ENCODE data around the gene MCTP1.

Gene MCTP1

GRCh38 chr5:95114902-95115301 lies 170.0 kb downstream of the MCTP1 start:
- no peak for DNase-seq (ENCODE audit: low read depth in 2 of 2)

DNA sequence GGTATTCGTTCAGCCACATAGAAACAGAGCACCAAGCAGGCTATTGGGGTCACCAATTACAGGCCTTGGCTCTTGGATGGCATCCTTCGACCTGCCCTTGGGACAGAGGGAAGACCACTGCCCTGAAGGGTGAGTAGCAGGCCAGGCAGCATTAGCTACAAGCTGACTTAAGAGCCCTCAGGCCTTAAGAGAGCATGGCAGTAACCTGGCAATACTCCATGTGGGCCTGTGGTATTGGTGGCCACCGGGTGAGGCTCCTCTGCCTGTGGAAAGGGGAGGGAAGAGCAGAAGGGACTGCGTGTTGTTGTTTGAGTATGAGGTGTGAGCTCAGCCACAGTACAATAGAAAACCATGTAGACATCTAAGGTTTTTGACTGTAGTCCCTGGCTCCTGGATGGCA lies 170.6 kb downstream of the MCTP1 start:
- DNase-seq (ENCODE audit: low read depth in 2 of 2): no peak

DNA sequence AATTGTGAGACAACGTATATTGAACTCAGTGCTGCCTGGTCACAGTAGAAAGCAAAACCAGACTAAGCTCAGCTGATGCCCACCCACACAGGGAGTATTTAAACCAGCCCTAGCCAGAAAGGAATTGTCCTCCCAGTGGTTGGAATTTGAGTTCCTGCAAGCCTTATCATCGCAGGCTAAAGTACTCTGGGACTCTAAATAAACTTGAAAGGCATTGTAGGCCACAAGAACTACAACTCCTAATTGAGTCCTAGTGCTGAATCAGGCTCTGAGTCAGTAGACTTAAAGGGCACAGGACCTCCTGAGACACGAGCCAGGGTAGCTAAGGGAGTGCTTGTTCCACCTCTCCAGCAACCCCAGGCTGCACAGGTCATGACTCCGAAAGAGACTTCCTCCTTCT lies 171.4 kb downstream of the MCTP1 start:
- no peak for DNase-seq (ENCODE audit: low read depth in 2 of 2)

DNA sequence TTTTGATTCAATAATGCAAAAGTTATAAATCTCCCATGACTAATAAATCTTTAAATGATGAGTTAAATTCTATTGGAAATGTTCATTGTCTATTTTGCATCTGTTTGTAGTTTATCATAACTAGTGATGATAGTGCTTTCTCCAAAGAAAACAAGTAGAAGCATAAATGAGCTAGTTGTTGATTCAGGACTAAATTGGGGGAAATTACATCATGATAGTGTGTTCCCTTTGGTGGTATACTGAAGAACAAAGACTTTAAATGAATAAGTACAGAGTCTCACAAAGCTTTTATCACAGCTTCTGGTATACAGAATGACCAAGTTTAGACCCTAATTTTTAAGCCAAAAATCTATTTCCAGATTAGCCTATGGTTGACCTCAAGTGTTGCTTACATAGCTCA lies 173.8 kb downstream of the MCTP1 start:
- no peak for DNase-seq (ENCODE audit: low read depth in 2 of 2)

DNA sequence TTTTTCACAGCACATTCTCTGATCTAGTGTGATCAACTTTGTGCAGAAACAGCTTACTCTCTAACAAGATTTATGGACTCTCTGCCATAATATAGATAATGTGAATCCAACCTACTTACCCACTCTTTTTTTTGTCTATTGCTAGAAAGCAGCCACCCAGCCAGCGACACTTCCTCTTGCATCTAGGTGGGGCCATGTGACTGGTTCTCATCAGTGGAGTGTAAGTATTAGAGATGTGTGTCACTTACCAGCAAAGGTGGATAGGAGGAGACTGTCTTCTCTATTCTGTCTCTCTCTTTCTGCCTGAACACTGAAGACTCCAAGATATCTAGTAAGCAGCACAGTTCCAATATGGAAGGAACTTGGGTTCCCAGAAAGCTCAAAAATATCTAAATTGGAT lies 174.8 kb downstream of the MCTP1 start:
- no peak for DNase-seq (ENCODE audit: low read depth in 2 of 2)

DNA sequence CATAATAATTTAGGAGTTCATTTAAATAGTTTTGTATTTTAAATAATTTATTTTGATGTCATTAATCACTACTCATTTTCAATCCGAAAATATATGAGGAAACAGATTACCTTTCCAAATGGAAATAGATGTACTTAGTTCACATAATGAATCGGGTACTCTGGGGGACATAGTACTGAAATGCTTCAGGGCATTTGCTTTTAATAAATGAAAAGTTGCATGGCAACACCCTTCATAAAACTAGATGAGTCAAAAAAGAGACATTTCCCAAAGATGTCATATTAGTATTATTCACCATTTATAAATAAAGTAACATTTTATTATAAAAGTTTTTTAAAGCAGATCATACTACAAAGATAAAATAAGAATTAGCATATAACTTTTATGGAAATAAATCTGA lies 177.8 kb downstream of the MCTP1 start:
- no peak for DNase-seq (ENCODE audit: low read depth in 2 of 2)

GRCh38 chr5:95105638-95106037 lies 179.3 kb downstream of the MCTP1 start:
- no peak for DNase-seq (ENCODE audit: low read depth in 2 of 2)

DNA sequence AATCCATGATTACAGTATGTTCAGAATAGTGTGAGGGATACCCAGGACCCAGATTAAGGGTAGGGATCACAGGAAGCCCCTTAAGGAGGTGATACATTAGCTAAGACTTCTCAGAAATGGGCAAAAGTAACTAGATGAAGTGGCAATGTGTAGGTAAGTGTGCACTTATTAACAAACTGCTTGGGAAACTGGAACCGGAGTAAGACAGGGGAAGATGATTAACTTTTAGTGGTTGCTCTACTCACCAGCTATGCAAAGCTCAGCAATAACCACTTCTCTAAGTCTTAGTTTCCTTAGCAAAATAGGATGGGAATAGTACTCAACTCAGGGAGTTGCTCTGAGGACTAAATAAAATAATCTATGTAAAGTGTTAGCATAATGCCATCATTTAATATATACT lies 182.2 kb downstream of the MCTP1 start:
- DNase-seq (ENCODE audit: low read depth in 2 of 2): no peak

- no peak for DNase-seq (ENCODE audit: low read depth in 2 of 2)
Measured at GRCh38 chr5:95102080-95102479, 182.8 kb downstream of the MCTP1 start.

GRCh38 chr5:95100551-95100950 lies 184.3 kb downstream of the MCTP1 start:
- no peak for DNase-seq (ENCODE audit: low read depth in 2 of 2)

GRCh38 chr5:95098012-95098411 lies 186.9 kb downstream of the MCTP1 start:
- no peak for DNase-seq (ENCODE audit: low read depth in 2 of 2)

DNA sequence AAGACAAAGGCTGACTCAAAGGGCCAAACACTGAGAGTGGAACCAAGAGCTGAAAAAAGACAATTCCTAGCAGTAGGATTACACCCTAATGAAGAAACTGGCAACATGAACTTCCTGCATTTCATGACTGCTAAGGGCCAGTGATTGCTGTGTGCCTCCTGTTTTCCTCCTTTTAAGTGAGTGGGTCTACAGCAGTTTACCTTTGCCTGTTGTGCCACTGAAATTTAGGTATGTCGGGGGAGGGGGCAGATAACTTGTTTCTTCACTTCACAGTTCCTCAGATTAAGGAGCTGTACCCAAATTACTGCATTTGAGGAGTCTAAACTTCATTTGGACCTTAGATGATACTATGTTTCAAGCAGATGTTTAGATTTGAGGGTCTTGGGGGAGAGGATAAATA lies 191.7 kb downstream of the MCTP1 start:
- DNase-seq (ENCODE audit: low read depth in 2 of 2): no peak

DNA sequence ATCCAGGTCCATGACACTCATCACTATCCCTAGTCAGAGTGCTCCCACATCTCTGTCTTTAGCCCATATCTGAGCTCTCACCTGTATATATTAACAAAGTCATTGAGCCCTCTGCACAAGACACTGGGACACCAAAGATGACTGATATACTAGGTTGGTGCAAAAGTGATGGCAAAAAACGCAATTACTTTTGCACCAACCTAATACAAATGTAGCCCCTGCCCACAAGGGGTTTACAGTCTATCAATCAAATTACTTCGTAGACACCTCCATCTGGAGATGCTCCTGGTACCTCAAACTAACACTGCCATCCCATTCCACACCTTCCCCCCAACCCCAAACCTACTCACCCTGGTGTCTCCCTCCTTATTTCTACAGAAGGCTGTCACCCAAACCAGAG lies 194.1 kb downstream of the MCTP1 start:
- no peak for DNase-seq (ENCODE audit: low read depth in 2 of 2)

DNA sequence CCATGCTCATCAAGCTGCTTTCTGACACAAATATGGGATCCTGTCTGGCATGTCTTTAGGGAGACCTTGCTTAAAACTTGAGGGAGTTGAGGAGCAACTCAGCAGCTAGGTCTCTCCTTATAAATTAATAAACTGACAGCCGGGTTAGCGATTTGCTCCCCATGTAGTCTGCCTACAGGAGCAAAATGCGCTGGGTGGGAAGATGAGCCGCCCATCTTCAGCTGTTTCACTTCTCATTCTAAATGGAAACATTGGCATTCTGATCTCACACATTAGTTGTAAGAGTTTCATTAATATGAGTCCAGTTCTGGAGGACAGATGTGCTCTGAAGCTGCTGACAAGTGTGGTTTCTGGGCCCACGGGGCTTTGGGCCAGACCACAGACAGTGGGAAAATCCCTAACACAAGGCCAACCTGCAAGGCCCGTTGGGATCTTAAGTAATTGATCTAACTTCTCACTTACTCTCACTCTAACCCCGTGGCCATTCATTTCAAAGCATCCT lies 197.0 kb downstream of the MCTP1 start:
- DNase-seq (ENCODE audit: low read depth in 2 of 2): no peak

- DNase-seq (ENCODE audit: low read depth in 2 of 2): no peak
Measured at GRCh38 chr5:95086927-95087815, 197.7 kb downstream of the MCTP1 start.

- DNase-seq (ENCODE audit: low read depth in 2 of 2): no peak
Measured at GRCh38 chr5:95084757-95085156, 200.1 kb downstream of the MCTP1 start.

GRCh38 chr5:95083606-95084005 lies 201.3 kb downstream of the MCTP1 start:
- no peak for DNase-seq (ENCODE audit: low read depth in 2 of 2)

GRCh38 chr5:95081982-95082381 lies 202.9 kb downstream of the MCTP1 start:
- DNase-seq (ENCODE audit: low read depth in 2 of 2): no peak

GRCh38 chr5:95081500-95081960 lies 203.4 kb downstream of the MCTP1 start:
- DNase-seq (ENCODE audit: low read depth in 2 of 2): peak; percentile 2 to 7

DNA sequence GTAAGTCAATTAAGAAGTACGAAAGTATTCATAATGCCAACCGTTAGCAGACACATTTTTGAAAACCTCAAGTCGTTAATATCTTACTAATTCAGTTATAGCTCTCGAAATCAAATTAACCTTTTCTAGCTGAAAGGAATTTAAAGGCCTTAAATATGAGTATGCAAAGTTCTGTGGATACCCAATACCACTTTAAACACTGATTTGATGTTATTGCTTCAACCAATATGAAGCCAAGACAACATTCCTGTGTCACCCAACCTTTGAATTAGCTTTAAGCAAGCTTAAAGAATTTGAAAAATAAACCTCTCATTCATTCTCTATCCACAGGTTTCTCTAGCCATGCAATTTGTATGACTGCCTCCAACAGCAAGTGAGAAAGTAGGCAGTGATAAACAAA lies 204.5 kb downstream of the MCTP1 start:
- no peak for DNase-seq (ENCODE audit: low read depth in 2 of 2)

DNA sequence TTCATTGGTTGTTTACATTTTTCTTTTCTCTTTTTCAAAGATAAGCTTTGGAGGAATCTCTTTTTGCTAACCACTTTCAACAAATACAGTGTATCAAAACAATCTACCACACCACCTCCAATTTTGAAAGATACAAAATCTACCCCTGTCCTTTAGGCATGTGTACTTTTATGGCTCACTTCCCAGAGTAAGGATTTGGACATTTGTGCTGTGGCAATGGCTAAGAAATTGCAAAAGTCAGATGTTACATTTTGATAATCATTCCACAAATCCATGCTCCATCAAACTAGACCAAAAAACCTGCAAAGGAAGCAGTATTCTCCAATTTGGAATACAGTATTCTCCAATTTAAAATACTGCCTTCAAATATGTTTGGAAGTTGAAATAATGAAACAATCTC lies 204.9 kb downstream of the MCTP1 start:
- no peak for DNase-seq (ENCODE audit: low read depth in 2 of 2)

DNA sequence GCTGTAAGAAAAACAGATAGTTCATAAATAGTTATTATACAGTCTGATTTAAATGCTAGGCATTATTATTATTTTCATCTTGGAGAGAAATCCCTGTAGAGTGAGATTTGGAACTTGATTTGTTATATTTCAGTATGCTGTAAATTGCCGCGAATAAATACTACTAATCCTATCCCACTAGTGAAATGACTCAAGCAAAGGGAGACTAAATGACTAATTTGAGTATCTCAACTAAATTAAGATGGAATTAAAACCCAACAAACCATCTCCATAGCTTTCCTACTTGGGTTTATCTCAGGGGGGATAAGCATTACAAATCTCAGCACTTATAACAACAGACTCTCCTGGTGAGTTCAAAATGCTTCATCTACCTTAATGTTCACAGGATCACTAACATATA lies 206.0 kb downstream of the MCTP1 start:
- no peak for DNase-seq (ENCODE audit: low read depth in 2 of 2)

- DNase-seq (ENCODE audit: low read depth in 2 of 2): no peak
Measured at GRCh38 chr5:95076395-95077185, 208.3 kb downstream of the MCTP1 start.
